Breast epithelium (tissue), 4 donors: Measurements from ENCODE around the gene DDX4. TPM values are rescaled to one million over a fixed set of nuclear protein-coding genes. Genes with fewer than 3 reads are reported as not detected.

Experiments used
- DNase-seq, 2 donors: peaks; one replicate each; pipeline ENCODE4 v3.0.0-alpha.2; 2019; ENCODE audit warnings: low spot score in 2 of 2
- H3K27ac ChIP-seq, 2 donors: fragments of 200-600 bp; sonication (generic) in 1 of 2; one replicate each; pipeline ENCODE4 v1.5.1; 2016 to 2019; ENCODE audit warnings: mild to moderate bottlenecking in 1 of 2
- H3K27me3 ChIP-seq, 2 donors: fragments of 200-600 bp; sonication (generic) in 1 of 2; one replicate each; pipeline versions ENCODE4 v1.5.1 to v1.6.0; 2017 to 2019; ENCODE audit warnings: control low read depth in 1 of 2, mild to moderate bottlenecking in 1 of 2
- H3K36me3 ChIP-seq: fragments of 200-600 bp; one replicate; pipeline ENCODE4 v1.5.1; 2019
- H3K4me1 ChIP-seq, 2 donors: fragments of 200-600 bp; sonication (generic); one replicate each; pipeline ENCODE4 v1.5.1; 2016 to 2019; ENCODE audit warnings: control low read depth in 1 of 2
- H3K4me3 ChIP-seq, 3 donors: fragments of 200-600 bp; sonication (generic); 1 replicate in 2 of 3; 2 replicates in 1 of 3; pipeline ENCODE4 v1.5.1; 2016 to 2019; ENCODE audit warnings: mild to moderate bottlenecking in 3 of 3, moderate library complexity in 2 of 3
- H3K9me3 ChIP-seq, 2 donors: fragments of 200-600 bp; sonication (generic) in 1 of 2; one replicate each; pipeline ENCODE4 v1.5.1; 2016 to 2019; ENCODE audit warnings: control low read depth in 1 of 2
- POLR2A ChIP-seq: fragments of 450-650 bp; IDR thresholded peaks from one replicate; pipeline ENCODE4 v1.6.1; 2016; ENCODE audit warnings: antibody characterized with exemption, mild to moderate bottlenecking, moderate library complexity
- POLR2AphosphoS5 ChIP-seq, 3 donors: sonication (generic); formaldehyde crosslinking; IDR thresholded peaks; one replicate each; pipeline ENCODE4 v1.6.1; 2017; ENCODE audit warnings: antibody characterized with exemption in 3 of 3
- intact Hi-C: fragments of 100-400 bp; cut with DNase I; formaldehyde crosslinking; loops from one replicate; pipeline ENCODE4 v1.15.1; 2023; ENCODE audit warnings: low total_unique reads
- total RNA-seq, 3 donors: library from RNA; depleted of rRNA; stranded (reverse); fragments of >200 nt; gene quantifications; one replicate each; pipeline ENCODE4 v1.1.0, GENCODE V29; 2016
- TF ChIP-seq, protein P1 (sequence below), 3 donors: fragments of 450-650 bp; IDR thresholded peaks; one replicate each; pipeline ENCODE4 v1.5.1; 2016 to 2017; ENCODE audit warnings: antibody characterized with exemption in 3 of 3, mild to moderate bottlenecking in 3 of 3, moderate library complexity in 3 of 3

Gene DDX4
- total RNA-seq, 3 donors from 2014 or later = not detected

DNA sequence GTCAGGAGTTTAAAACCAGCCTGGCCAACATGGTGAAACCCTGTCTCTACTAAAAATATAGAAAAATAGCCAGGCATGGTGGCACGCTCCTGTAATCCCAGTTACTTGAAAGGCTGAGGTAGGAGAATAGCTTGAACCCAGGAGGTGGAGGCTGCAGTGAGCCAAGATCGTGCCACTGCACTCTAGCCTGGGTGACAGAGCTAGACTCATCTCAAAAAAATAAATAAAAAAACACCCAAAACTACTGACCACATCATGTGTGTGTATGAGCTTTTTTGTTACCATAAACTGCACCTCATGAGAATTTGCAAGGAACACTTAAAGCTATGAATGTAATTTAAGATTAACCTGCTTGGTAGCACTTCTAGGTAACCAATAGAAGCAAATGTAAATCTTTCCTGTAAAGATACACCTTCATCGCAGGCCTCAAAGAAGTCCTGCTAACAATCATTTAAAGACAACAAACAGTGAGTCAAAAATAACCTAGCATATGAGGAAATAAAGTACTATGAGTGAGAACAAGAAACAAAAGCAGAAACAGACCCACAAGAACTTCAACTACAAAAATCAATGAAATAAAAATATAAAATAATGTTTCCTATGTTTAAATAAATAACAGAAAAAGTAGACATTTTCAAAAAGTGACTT is 38.7 kb upstream of the DDX4 start:
- TF ChIP-seq, protein P1, sequence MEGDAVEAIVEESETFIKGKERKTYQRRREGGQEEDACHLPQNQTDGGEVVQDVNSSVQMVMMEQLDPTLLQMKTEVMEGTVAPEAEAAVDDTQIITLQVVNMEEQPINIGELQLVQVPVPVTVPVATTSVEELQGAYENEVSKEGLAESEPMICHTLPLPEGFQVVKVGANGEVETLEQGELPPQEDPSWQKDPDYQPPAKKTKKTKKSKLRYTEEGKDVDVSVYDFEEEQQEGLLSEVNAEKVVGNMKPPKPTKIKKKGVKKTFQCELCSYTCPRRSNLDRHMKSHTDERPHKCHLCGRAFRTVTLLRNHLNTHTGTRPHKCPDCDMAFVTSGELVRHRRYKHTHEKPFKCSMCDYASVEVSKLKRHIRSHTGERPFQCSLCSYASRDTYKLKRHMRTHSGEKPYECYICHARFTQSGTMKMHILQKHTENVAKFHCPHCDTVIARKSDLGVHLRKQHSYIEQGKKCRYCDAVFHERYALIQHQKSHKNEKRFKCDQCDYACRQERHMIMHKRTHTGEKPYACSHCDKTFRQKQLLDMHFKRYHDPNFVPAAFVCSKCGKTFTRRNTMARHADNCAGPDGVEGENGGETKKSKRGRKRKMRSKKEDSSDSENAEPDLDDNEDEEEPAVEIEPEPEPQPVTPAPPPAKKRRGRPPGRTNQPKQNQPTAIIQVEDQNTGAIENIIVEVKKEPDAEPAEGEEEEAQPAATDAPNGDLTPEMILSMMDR (IDR thresholded peaks at IDR 0.05) = no peak
- TF ChIP-seq POLR2AphosphoS5 (IDR thresholded peaks at IDR 0.05) = no peak
- TF ChIP-seq POLR2A = no peak
- no peak overlapping the region for H3K27ac ChIP-seq
- no peaks in the 10 kb centered on the region for H3K36me3 ChIP-seq
- no peak overlapping the region for H3K4me3 ChIP-seq
- no peaks in the 10 kb centered on the region for H3K4me1 ChIP-seq
- H3K9me3 ChIP-seq = no peaks in the 10 kb centered on the region
- no peaks in the 10 kb centered on the region for H3K27me3 ChIP-seq
- no peak for DNase-seq
- intact Hi-C loops = loop anchor here (10.0 kb wide), 1 partner anchor 524 kb away; the partner anchor contains the start of gene CDC20B

DNA sequence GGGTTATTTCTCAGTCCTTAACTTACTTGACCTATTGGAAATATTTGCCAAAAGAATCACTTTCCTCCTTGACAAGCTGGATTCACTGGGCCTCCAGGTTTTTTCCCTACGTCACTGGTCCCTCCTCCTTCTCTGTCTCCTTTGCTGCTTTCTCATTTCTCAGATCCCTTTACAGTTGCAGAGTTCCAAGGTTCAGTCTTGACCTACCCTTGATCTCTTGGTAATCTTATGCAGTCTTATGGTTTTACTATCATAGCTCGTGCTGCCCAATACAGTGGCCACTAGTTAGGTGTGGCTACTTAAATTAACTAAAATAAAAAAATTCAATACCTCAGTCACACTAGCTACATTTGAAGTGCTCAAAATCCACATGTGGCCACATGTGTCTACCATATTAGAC is 37.1 kb upstream of the DDX4 start:
- TF ChIP-seq POLR2AphosphoS5 (IDR thresholded peaks at IDR 0.05) = no peak
- no peak for TF ChIP-seq POLR2A
- TF ChIP-seq, protein P1 (IDR thresholded peaks at IDR 0.05) = no peak
- H3K9me3 ChIP-seq = no peaks in the 10 kb centered on the region
- no peak overlapping the region for H3K4me3 ChIP-seq
- no peaks in the 10 kb centered on the region for H3K36me3 ChIP-seq
- no peaks in the 10 kb centered on the region for H3K27me3 ChIP-seq
- DNase-seq = no peak
- H3K4me1 ChIP-seq = no peaks in the 10 kb centered on the region
- H3K27ac ChIP-seq = no peak overlapping the region
- intact Hi-C loops = no loop called here

DNA sequence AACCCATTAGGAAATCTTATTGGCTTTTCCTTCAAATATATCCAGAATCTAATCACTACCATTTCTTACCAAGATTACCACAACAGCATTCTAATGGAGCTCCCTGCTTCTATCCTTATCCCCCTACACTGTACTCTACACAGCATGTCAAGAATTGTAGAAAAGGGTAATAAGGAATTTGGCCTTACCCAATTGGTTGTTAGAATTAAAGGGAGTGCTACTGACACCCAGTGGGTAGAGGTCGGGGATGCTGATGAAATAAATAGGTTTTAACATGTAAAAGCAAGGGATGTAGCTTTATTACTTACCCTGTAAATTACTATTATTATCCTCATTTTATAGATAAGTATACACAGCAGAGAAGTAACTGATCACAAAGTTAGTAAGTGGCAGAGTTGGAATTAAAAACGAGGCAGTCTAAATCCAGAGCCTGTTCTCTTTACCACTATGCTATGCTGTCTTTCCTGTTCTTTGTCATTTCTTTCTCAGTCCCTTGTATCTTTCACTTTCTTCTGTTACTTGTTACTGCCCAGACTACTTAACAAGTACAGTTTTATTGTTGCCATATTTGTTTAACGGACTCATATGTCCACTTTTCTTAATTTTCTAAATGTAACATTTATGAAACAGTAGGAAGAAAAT is 36.3 kb upstream of the DDX4 start:
- H3K4me1 ChIP-seq = no peaks in the 10 kb centered on the region
- intact Hi-C loops = no loop called here
- H3K4me3 ChIP-seq = no peak overlapping the region
- no peak for DNase-seq
- TF ChIP-seq, protein P1 (IDR thresholded peaks at IDR 0.05) = no peak
- no peak for TF ChIP-seq POLR2A
- no peak for TF ChIP-seq POLR2AphosphoS5 (IDR thresholded peaks at IDR 0.05)
- H3K27me3 ChIP-seq = no peaks in the 10 kb centered on the region
- no peaks in the 10 kb centered on the region for H3K9me3 ChIP-seq
- no peaks in the 10 kb centered on the region for H3K36me3 ChIP-seq
- no peak overlapping the region for H3K27ac ChIP-seq

GRCh38 chr5:55702598-55703345 is 35.1 kb upstream of the DDX4 start:
- H3K27ac ChIP-seq = no peak overlapping the region
- DNase-seq = no peak
- TF ChIP-seq POLR2AphosphoS5 (IDR thresholded peaks at IDR 0.05) (no peak), POLR2A (no peak)
- TF ChIP-seq, protein P1 (IDR thresholded peaks at IDR 0.05) = no peak
- intact Hi-C loops = no loop called here
- no peaks in the 10 kb centered on the region for H3K36me3 ChIP-seq
- no peaks in the 10 kb centered on the region for H3K4me1 ChIP-seq
- H3K9me3 ChIP-seq = no peaks in the 10 kb centered on the region
- no peak overlapping the region for H3K4me3 ChIP-seq
- H3K27me3 ChIP-seq = no peaks in the 10 kb centered on the region

DNA sequence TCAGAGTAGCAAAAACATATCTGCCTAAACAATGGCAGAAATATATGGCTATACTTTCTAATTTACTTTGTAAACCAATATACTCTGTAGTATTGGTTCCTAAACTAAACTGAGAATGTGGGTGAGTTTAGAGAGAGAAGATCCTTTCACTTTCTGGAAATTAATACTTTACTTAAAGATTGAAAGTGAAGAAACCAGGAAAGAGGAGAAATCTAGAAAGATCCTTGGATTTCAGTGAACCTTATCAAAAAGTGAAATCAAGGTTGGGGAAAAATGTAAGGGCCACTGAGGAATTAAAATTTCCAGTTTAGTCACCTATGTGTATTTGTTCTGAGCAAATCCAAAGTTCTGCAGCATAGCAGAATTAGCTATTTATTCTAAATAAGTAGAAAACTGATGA is 31.6 kb upstream of the DDX4 start:
- no peaks in the 10 kb centered on the region for H3K4me1 ChIP-seq
- TF ChIP-seq POLR2A = no peak
- TF ChIP-seq, protein P1 (IDR thresholded peaks at IDR 0.05) = no peak
- TF ChIP-seq POLR2AphosphoS5 (IDR thresholded peaks at IDR 0.05) = no peak
- no peaks in the 10 kb centered on the region for H3K9me3 ChIP-seq
- H3K36me3 ChIP-seq = no peaks in the 10 kb centered on the region
- no peaks in the 10 kb centered on the region for H3K27me3 ChIP-seq
- no peak overlapping the region for H3K27ac ChIP-seq
- H3K4me3 ChIP-seq = no peak overlapping the region
- intact Hi-C loops = no loop called here
- DNase-seq = no peak
